Skeletal muscle satellite cell (primary cell): ENCODE measurements around the gene ARHGEF9. TPM values are rescaled to one million over a fixed set of nuclear protein-coding genes. Genes with fewer than 3 reads are reported as not detected.
"Not testable (repeated sequence)": the region's sequence is repeated elsewhere in the genome, so short reads cannot be mapped to it uniquely, and the experiment has no call there.

Source experiments
- H3K27me3 ChIP-seq: 2 replicates; pipeline ENCODE4 v1.7.0; 2013; ENCODE audit warnings: low read length; ENCODE audit not compliant: control insufficient read depth, insufficient read depth
- H3K36me3 ChIP-seq: 2 replicates; pipeline ENCODE4 v1.7.0; 2013; ENCODE audit warnings: mild to moderate bottlenecking, control low read depth, low read length; ENCODE audit not compliant: insufficient read depth
- H3K4me1 ChIP-seq: 2 replicates; pipeline ENCODE4 v1.7.0; 2013; ENCODE audit warnings: low read length; ENCODE audit not compliant: control insufficient read depth, insufficient read depth
- H3K4me2 ChIP-seq: 2 replicates; pipeline ENCODE4 v1.7.0; 2013; ENCODE audit warnings: mild to moderate bottlenecking, low read length
- H3K4me3 ChIP-seq: 2 replicates; pipeline ENCODE4 v1.7.0; 2013; ENCODE audit warnings: low read length
- H3K9ac ChIP-seq: 2 replicates; pipeline ENCODE4 v1.7.0; 2013; ENCODE audit warnings: mild to moderate bottlenecking, low read depth, low read length, moderate library complexity
- H3K9me3 ChIP-seq: replicated peaks from 2 replicates; pipeline ENCODE4 v1.7.0; 2013; ENCODE audit warnings: mild to moderate bottlenecking, control low read depth, low read length
- small RNA-seq: library from RNA; depleted of rRNA; stranded (forward); fragments of <200 nt; gene quantifications from one replicate; pipeline ENCODE3, GENCODE V24; 2012

ARHGEF9 gene

GRCh38 chrX:63656871-63657580, 128.0 kb downstream of the ARHGEF9 start:
- Histone ChIP-seq H3K4me1 (peaks cover 22% of the 10 kb centered on the region), H3K9ac (peak overlapping the region; percentile 30), H3K9me3 (no peaks in the 10 kb centered on the region), H3K36me3 (no peaks in the 10 kb centered on the region), H3K27me3 (no peaks in the 10 kb centered on the region), H3K4me2 (no peak overlapping the region), H3K4me3 (no peak overlapping the region)

GRCh38 chrX:63652086-63652765, 132.8 kb downstream of the ARHGEF9 start:
- H3K4me1 ChIP-seq: peaks cover 5% of the 10 kb centered on the region
- no peak overlapping the region for H3K9ac ChIP-seq
- H3K4me3 ChIP-seq: no peak overlapping the region
- no peaks in the 10 kb centered on the region for H3K9me3 ChIP-seq
- no peaks in the 10 kb centered on the region for H3K36me3 ChIP-seq
- no peak overlapping the region for H3K4me2 ChIP-seq
- no peaks in the 10 kb centered on the region for H3K27me3 ChIP-seq

- H3K9ac ChIP-seq, H3K27me3 ChIP-seq, H3K4me3 ChIP-seq, H3K4me2 ChIP-seq, H3K9me3 ChIP-seq, H3K36me3 ChIP-seq, H3K4me1 ChIP-seq: not testable (repeated sequence)
These were observed 139.3 kb downstream of the ARHGEF9 start for GRCh38 chrX:63645748-63646147.

GRCh38 chrX:63635750-63636149, 149.3 kb downstream of the ARHGEF9 start:
- no peak overlapping the region for H3K4me3 ChIP-seq
- no peaks in the 10 kb centered on the region for H3K4me1 ChIP-seq
- no peak overlapping the region for H3K4me2 ChIP-seq
- H3K27me3 ChIP-seq: no peaks in the 10 kb centered on the region
- H3K9me3 ChIP-seq: no peaks in the 10 kb centered on the region
- no peaks in the 10 kb centered on the region for H3K36me3 ChIP-seq
- H3K9ac ChIP-seq: no peak overlapping the region

GRCh38 chrX:63613531-63614028, 171.4 kb downstream of the ARHGEF9 start:
- H3K4me2 ChIP-seq: no peak overlapping the region
- H3K9me3 ChIP-seq: no peaks in the 10 kb centered on the region
- H3K36me3 ChIP-seq: no peaks in the 10 kb centered on the region

GRCh38 chrX:63585936-63586335, 199.1 kb downstream of the ARHGEF9 start:
- Histone ChIP-seq H3K4me3 (no peak overlapping the region), H3K9me3 (no peaks in the 10 kb centered on the region), H3K9ac (no peak overlapping the region), H3K4me2 (no peak overlapping the region), H3K4me1 (no peaks in the 10 kb centered on the region), H3K36me3 (no peaks in the 10 kb centered on the region), H3K27me3 (no peaks in the 10 kb centered on the region)

More at GRCh38 chrX:63613531-63614028, 171.4 kb downstream of the ARHGEF9 start:
- Histone ChIP-seq H3K4me1 (no peaks in the 10 kb centered on the region), H3K9ac (no peak overlapping the region), H3K27me3 (no peaks in the 10 kb centered on the region), H3K4me3 (no peak overlapping the region)

Small RNA genes within 50 kb of the gene (small RNA-seq; reads per million reads assigned to genes)
- not detected for gene MIR1468
